BE2C (cell line): ENCODE data around the gene IQCE.

Experiments
- DNase-seq: peaks from one replicate; pipeline ENCODE4 v3.0.0-alpha.2; 2020
- H3K27me3 ChIP-seq: fragments of 250-450 bp; sonication (Bioruptor Pico); 2 replicates; pipeline ENCODE4 v1.5.1; 2020; ENCODE audit warnings: mild to moderate bottlenecking
- H3K36me3 ChIP-seq: fragments of 250-450 bp; sonication (Bioruptor Pico); 2 replicates; pipeline ENCODE4 v1.5.1; 2020; ENCODE audit warnings: mild to moderate bottlenecking
- H3K4me1 ChIP-seq: fragments of 250-450 bp; sonication (Bioruptor Pico); 2 replicates; pipeline ENCODE4 v1.5.1; 2020
- H3K4me3 ChIP-seq: 2 replicates; pipeline ENCODE4 v1.5.1; 2011; ENCODE audit warnings: low read depth, low read length
- H3K9me3 ChIP-seq: fragments of 250-450 bp; sonication (Bioruptor Pico); 2 replicates; pipeline ENCODE4 v1.5.1; 2020
- TF ChIP-seq, protein P1 (sequence below): IDR thresholded peaks from 2 replicates; pipeline ENCODE4 v1.5.1; 2012; ENCODE audit warnings: mild to moderate bottlenecking, low read depth, low read length

IQCE gene

DNA sequence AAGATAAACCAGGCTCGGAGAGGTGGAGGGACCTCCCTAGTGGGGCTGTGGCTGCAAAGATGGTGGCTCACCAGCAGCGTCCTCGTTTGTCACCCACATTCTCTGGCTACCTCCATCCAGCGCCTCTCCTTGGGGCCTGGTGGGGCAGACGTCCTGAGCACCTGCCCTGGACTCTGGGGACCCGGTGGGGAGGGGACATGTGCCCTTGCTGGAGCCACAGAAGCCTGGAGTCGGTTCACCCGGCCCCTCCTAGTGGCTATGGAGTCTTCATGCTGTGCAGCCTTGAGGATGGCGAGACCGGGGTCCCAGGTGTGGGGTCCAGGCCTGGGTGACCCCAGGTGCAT lies 87.5 kb downstream of the IQCE start:
- Histone ChIP-seq H3K9me3 (no peaks in the 10 kb centered on the region), H3K4me3 (no peak overlapping the region), H3K36me3 (peaks cover 26% of the 10 kb centered on the region), H3K27me3 (no peaks in the 10 kb centered on the region), H3K4me1 (peaks cover 32% of the 10 kb centered on the region)
- DNase-seq, result no peak
- TF ChIP-seq, protein P1, sequence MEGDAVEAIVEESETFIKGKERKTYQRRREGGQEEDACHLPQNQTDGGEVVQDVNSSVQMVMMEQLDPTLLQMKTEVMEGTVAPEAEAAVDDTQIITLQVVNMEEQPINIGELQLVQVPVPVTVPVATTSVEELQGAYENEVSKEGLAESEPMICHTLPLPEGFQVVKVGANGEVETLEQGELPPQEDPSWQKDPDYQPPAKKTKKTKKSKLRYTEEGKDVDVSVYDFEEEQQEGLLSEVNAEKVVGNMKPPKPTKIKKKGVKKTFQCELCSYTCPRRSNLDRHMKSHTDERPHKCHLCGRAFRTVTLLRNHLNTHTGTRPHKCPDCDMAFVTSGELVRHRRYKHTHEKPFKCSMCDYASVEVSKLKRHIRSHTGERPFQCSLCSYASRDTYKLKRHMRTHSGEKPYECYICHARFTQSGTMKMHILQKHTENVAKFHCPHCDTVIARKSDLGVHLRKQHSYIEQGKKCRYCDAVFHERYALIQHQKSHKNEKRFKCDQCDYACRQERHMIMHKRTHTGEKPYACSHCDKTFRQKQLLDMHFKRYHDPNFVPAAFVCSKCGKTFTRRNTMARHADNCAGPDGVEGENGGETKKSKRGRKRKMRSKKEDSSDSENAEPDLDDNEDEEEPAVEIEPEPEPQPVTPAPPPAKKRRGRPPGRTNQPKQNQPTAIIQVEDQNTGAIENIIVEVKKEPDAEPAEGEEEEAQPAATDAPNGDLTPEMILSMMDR, result no peak

DNA sequence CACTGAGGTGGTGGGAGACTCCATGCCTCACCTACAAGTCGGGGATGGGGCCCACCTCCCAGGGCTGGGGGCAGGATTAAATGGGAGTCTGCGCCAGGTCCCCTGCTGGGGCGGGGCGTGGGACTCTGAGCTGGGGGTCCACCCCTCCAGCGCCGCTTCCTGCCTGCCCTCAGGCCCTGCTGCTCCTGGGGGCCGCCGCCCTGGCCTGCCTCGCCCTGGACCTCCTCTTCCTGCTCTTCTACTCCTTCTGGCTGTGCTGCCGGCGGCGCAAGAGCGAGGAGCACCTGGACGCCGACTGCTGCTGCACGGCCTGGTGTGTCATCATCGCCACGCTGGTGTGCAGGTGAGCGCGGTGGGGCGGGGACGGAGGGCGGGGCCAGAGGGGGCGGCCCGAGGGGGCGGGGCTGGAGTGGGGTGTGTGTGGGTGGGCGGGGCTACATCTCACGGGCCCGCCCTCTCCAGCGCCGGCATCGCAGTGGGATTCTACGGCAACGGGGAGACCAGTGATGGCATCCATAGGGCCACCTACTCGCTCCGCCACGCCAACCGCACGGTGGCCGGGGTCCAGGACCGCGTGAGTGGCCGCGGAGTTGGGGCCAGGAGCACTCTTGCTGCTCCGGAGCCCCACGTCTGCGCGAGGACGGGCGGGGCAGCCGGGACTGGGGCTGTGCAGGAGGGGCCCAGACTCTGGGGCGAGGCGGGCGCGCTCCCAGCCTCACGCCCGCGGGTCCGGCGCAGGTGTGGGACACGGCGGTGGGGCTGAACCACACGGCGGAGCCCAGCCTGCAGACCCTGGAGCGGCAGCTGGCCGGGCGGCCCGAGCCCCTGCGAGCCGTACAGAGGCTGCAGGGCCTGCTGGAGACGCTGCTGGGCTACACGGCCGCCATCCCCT lies 88.1 kb downstream of the IQCE start:
- H3K9me3 ChIP-seq, result no peaks in the 10 kb centered on the region
- H3K4me3 ChIP-seq, result no peak overlapping the region
- peaks cover 32% of the 10 kb centered on the region for H3K36me3 ChIP-seq
- H3K27me3 ChIP-seq, result no peaks in the 10 kb centered on the region
- H3K4me1 ChIP-seq, result peaks cover 27% of the 10 kb centered on the region
- TF ChIP-seq, protein P1, result no peak
- DNase-seq, result no peak

DNA sequence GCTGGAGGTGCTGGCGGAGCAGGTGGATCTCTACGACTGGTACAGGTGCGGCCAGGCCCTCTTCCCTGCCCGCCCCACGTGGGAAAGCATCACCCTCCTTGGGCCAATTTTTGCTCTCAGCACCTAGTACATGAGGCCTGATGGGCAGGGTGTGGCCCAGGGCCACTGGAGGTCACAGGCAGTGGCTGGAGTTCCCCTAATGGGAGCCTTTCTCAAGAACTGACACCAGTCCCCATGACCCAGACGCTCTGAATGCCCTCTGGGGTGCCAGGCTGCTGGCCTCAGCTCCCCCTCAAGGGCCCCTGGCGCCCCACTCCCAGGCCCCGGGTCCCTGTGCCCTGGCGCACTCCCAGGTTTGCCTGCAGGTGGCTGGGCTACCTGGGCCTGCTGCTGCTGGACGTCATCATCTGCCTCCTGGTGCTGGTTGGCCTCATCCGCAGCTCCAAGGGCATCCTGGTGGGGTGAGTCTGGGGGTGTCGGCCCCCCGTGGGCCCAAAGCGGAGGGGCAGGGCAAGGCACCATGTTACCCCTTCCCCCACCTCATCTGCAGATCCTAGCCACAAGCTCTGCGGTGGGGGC lies 88.9 kb downstream of the IQCE start:
- H3K36me3 ChIP-seq, result peaks cover 34% of the 10 kb centered on the region
- H3K4me1 ChIP-seq, result peaks cover 25% of the 10 kb centered on the region
- no peaks in the 10 kb centered on the region for H3K9me3 ChIP-seq
- no peak for DNase-seq
- TF ChIP-seq, protein P1, result no peak
- no peak overlapping the region for H3K4me3 ChIP-seq
- no peaks in the 10 kb centered on the region for H3K27me3 ChIP-seq

DNA sequence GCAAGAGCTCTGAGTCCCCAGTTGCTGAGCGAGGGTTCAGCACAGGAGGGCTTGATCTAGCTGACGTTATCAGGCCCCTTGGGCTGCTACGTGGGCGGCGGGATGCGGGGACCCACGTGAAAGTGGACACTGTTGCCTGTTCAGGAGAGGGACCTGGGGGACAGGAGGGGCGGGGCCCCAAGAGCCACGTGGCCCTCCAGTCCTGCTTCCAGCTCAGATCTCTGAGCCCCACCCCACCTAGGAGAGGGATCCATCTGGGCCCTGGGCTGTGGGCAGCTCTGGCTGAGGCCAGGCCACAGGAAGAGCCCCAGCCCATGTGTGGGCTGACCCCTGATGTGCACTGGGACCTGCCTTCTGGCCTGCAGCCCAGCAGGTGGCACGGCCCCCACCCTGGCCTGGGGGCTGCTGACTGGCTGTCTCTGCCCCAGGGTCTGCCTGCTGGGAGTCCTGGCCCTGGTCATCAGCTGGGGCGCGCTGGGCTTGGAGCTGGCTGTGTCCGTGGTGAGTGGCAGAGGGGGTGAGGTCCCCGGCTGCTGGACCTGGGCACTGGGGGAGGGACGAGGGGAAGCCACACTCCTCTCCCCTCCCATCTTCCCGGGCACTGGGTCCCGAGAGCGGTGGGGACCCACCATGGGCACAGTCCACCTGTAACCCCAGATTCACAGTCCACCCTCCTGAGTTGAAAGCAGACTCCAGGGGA lies 90.5 kb downstream of the IQCE start:
- peaks cover 15% of the 10 kb centered on the region for H3K4me1 ChIP-seq
- H3K27me3 ChIP-seq, result no peaks in the 10 kb centered on the region
- TF ChIP-seq, protein P1, result no peak
- H3K4me3 ChIP-seq, result no peak overlapping the region
- no peaks in the 10 kb centered on the region for H3K9me3 ChIP-seq
- no peak for DNase-seq
- H3K36me3 ChIP-seq, result peaks cover 34% of the 10 kb centered on the region

DNA sequence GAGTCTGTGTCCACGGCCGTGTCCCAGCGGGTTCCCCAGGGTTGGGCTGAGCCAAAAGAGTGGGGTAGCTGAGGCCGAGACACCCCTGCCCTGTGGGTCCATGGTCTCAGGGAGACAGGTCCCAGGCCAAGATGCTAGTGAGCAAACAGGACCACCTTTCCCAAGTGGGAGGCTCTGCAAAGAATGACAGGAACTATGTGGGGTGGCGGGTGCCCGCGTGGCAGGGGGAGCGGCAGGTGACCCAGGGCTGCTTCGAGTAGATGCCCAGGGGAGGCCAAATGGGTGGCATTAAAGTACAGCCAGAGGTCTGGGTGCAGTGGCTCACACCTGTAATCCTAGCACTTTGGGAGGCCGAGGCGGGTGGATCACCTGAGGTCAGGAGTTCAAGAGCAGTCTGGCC lies 91.2 kb downstream of the IQCE start:
- Histone ChIP-seq H3K4me1 (peaks cover 8% of the 10 kb centered on the region), H3K36me3 (peaks cover 34% of the 10 kb centered on the region)

More for the DNA sequence above, 91.2 kb downstream of the IQCE start:
- Histone ChIP-seq H3K9me3 (no peaks in the 10 kb centered on the region), H3K4me3 (no peak overlapping the region), H3K27me3 (no peaks in the 10 kb centered on the region)
- no peak for DNase-seq
- TF ChIP-seq, protein P1, result no peak
